IPS-18c (cell line): ENCODE data around the gene C1QTNF6.

Experiments
- H3K4me3 ChIP-seq: 2 replicates; pipeline ENCODE4 v1.7.0; 2013; ENCODE audit warnings: low read depth, mild to moderate bottlenecking, low read length, moderate library complexity; ENCODE audit not compliant: insufficient read depth
- H3K9me3 ChIP-seq: one replicate; pipeline ENCODE4 v1.6.1; 2013; ENCODE audit warnings: mild to moderate bottlenecking, low read length, moderate library complexity; ENCODE audit not compliant: control insufficient read depth, insufficient read depth

Gene C1QTNF6

GRCh38 chr22:37162221-37163095 lies 25.6 kb downstream of the C1QTNF6 start:
- peaks cover 2% of the 10 kb centered on the region for H3K9me3 ChIP-seq
- no peak overlapping the region for H3K4me3 ChIP-seq

GRCh38 chr22:37161443-37161842 lies 26.6 kb downstream of the C1QTNF6 start:
- Histone ChIP-seq H3K9me3 (peaks cover 2% of the 10 kb centered on the region), H3K4me3 (no peak overlapping the region)

GRCh38 chr22:37160027-37160426 lies 28.0 kb downstream of the C1QTNF6 start:
- no peak overlapping the region for H3K4me3 ChIP-seq
- H3K9me3 ChIP-seq: peaks cover 4% of the 10 kb centered on the region

- H3K9me3 ChIP-seq: peaks cover 4% of the 10 kb centered on the region
- H3K4me3 ChIP-seq: no peak overlapping the region
Observed at GRCh38 chr22:37158963-37159290, 29.1 kb downstream of the C1QTNF6 start.

GRCh38 chr22:37157516-37158285 lies 30.3 kb downstream of the C1QTNF6 start:
- H3K4me3 ChIP-seq: no peak overlapping the region

GRCh38 chr22:37156686-37157435 lies 31.2 kb downstream of the C1QTNF6 start:
- H3K4me3 ChIP-seq: no peak overlapping the region
- H3K9me3 ChIP-seq: peaks cover 2% of the 10 kb centered on the region

More at GRCh38 chr22:37157516-37158285, 30.3 kb downstream of the C1QTNF6 start:
- peaks cover 3% of the 10 kb centered on the region for H3K9me3 ChIP-seq

GRCh38 chr22:37155971-37156370 lies 32.1 kb downstream of the C1QTNF6 start:
- Histone ChIP-seq H3K9me3 (peaks cover 2% of the 10 kb centered on the region), H3K4me3 (no peak overlapping the region)

GRCh38 chr22:37154925-37155712 lies 32.9 kb downstream of the C1QTNF6 start:
- Histone ChIP-seq H3K9me3 (peaks cover 2% of the 10 kb centered on the region), H3K4me3 (no peak overlapping the region)

GRCh38 chr22:37153901-37154300 lies 34.1 kb downstream of the C1QTNF6 start:
- Histone ChIP-seq H3K9me3 (peaks cover 2% of the 10 kb centered on the region), H3K4me3 (no peak overlapping the region)

GRCh38 chr22:37151401-37151800 lies 36.6 kb downstream of the C1QTNF6 start:
- Histone ChIP-seq H3K4me3 (no peak overlapping the region), H3K9me3 (peaks cover 2% of the 10 kb centered on the region)

GRCh38 chr22:37150701-37151100 lies 37.3 kb downstream of the C1QTNF6 start:
- no peak overlapping the region for H3K4me3 ChIP-seq
- peaks cover 2% of the 10 kb centered on the region for H3K9me3 ChIP-seq

- Histone ChIP-seq H3K9me3 (no peaks in the 10 kb centered on the region), H3K4me3 (no peak overlapping the region)
Observed at GRCh38 chr22:37148742-37149665, 39.0 kb downstream of the C1QTNF6 start.

- Histone ChIP-seq H3K9me3 (no peaks in the 10 kb centered on the region), H3K4me3 (no peak overlapping the region)
Observed at GRCh38 chr22:37148031-37148651, 39.9 kb downstream of the C1QTNF6 start.

GRCh38 chr22:37147186-37147990 lies 40.7 kb downstream of the C1QTNF6 start:
- no peak overlapping the region for H3K4me3 ChIP-seq
- H3K9me3 ChIP-seq: no peaks in the 10 kb centered on the region
